Mesendoderm (in vitro differentiated cells): ENCODE data around the gene KLHL29.

Experiments used
- DNase-seq: peaks from one replicate; pipeline ENCODE4 v3.0.0; 2013
- H2AK5ac ChIP-seq: 2 replicates; pipeline ENCODE4 v1.6.1; 2013; ENCODE audit warnings: low read length, inconsistent platforms
- H2BK120ac ChIP-seq: 2 replicates; pipeline ENCODE4 v1.6.1; 2013; ENCODE audit warnings: low read depth, mild to moderate bottlenecking, low read length, moderate library complexity, mixed read lengths
- H2BK15ac ChIP-seq: replicated peaks from 2 replicates; pipeline ENCODE4 v1.6.1; 2013; ENCODE audit warnings: low read depth, mild to moderate bottlenecking, moderate library complexity
- H2BK5ac ChIP-seq: 2 replicates; pipeline ENCODE4 v1.6.1; 2013; ENCODE audit warnings: low read length, inconsistent platforms
- H3K18ac ChIP-seq: 2 replicates; pipeline ENCODE4 v1.6.1; 2013; ENCODE audit warnings: mild to moderate bottlenecking, low read length, mixed read lengths
- H3K23ac ChIP-seq: one replicate; pipeline ENCODE4 v1.6.1; 2013; ENCODE audit warnings: low read length
- H3K27ac ChIP-seq: 2 replicates; pipeline ENCODE4 v1.5.1; 2013; ENCODE audit warnings: low read depth, mild to moderate bottlenecking, inconsistent platforms, low read length, moderate library complexity
- H3K27me3 ChIP-seq: 2 replicates; pipeline ENCODE4 v1.6.1; 2013; ENCODE audit warnings: low read length, control low read depth, mild to moderate bottlenecking, inconsistent platforms; ENCODE audit not compliant: insufficient read depth, poor library complexity
- H3K36me3 ChIP-seq: 2 replicates; pipeline ENCODE4 v1.6.1; 2013; ENCODE audit warnings: low read length, inconsistent platforms; ENCODE audit not compliant: control insufficient read depth, insufficient read depth
- H3K4ac ChIP-seq: one replicate; pipeline ENCODE4 v1.6.1; 2013; ENCODE audit warnings: low read depth, mild to moderate bottlenecking, low read length, moderate library complexity
- H3K4me1 ChIP-seq: 2 replicates; pipeline ENCODE4 v1.6.1; 2013; ENCODE audit warnings: low read depth, low read length, inconsistent platforms; ENCODE audit not compliant: control insufficient read depth
- H3K4me2 ChIP-seq: 2 replicates; pipeline ENCODE4 v1.6.1; 2013; ENCODE audit warnings: low read length
- H3K4me3 ChIP-seq: 2 replicates; pipeline ENCODE4 v1.5.1; 2013; ENCODE audit warnings: mild to moderate bottlenecking, low read length
- H3K56ac ChIP-seq: one replicate; pipeline ENCODE4 v1.6.1; 2013; ENCODE audit warnings: low read length
- H3K79me1 ChIP-seq: 2 replicates; pipeline ENCODE4 v1.6.1; 2013; ENCODE audit warnings: low read length, inconsistent platforms
- H3K79me2 ChIP-seq: 2 replicates; pipeline ENCODE4 v1.6.1; 2013; ENCODE audit warnings: mild to moderate bottlenecking, low read length; ENCODE audit not compliant: control insufficient read depth, insufficient read depth
- H3K9ac ChIP-seq: 2 replicates; pipeline ENCODE4 v1.6.1; 2013; ENCODE audit warnings: low read length, inconsistent platforms
- H4K5ac ChIP-seq: one replicate; pipeline ENCODE4 v1.6.1; 2013; ENCODE audit warnings: low read length
- H4K8ac ChIP-seq: one replicate; pipeline ENCODE4 v1.6.1; 2013; ENCODE audit warnings: low read depth, mild to moderate bottlenecking, control low read depth, low read length, moderate library complexity
- WGBS: extraction: QIAGEN DNeasy Blood & Tissue Kit; methylation state at CpG from one replicate; pipeline ENCODE4 v1.1.7; 2013; ENCODE audit warnings: low lambda C conversion rate, missing lambda C conversion rate; ENCODE audit not compliant: insufficient coverage; ENCODE audit errors: extremely low coverage; 5-methylcytosine and 5-hydroxymethylcytosine counted together

The KLHL29 gene

DNA sequence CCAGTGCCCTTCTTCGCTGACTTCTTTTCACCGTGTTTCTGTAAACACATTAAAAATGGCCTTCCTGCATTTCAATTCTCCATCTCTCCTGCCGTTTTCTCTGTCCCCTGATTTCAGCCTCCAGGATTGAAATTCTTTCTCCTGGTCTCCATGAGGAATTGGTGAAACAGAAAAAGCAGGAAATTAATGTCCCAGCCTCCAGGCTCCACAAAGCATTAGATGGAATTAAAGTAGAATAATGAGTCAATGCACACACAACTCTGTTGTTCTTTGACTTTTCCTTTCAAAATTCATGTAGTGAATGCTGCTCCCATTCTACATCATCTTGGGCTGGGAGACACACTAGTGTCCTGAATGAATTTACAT lies 209.5 kb downstream of the KLHL29 start:
- H3K79me2 ChIP-seq = no peaks in the 10 kb centered on the region
- no peak overlapping the region for H3K9ac ChIP-seq
- H3K23ac ChIP-seq = no peak overlapping the region
- H4K8ac ChIP-seq = no peak overlapping the region
- H2AK5ac ChIP-seq = no peak overlapping the region
- H3K79me1 ChIP-seq = no peaks in the 10 kb centered on the region
- H3K4ac ChIP-seq = no peak overlapping the region
- no peak overlapping the region for H2BK15ac ChIP-seq
- H3K56ac ChIP-seq = no peak overlapping the region
- H3K4me2 ChIP-seq = no peak overlapping the region
- H3K27ac ChIP-seq = no peak overlapping the region
- no peak for DNase-seq
- no peaks in the 10 kb centered on the region for H3K27me3 ChIP-seq
- no peak overlapping the region for H3K18ac ChIP-seq
- H3K36me3 ChIP-seq = no peaks in the 10 kb centered on the region
- H4K5ac ChIP-seq = no peak overlapping the region
- no CpG with 5 or more reads among the region's 3 CpGs for WGBS
- no peak overlapping the region for H3K4me3 ChIP-seq
- no peak overlapping the region for H2BK120ac ChIP-seq
- no peak overlapping the region for H2BK5ac ChIP-seq
- H3K4me1 ChIP-seq = peaks cover 4% of the 10 kb centered on the region

DNA sequence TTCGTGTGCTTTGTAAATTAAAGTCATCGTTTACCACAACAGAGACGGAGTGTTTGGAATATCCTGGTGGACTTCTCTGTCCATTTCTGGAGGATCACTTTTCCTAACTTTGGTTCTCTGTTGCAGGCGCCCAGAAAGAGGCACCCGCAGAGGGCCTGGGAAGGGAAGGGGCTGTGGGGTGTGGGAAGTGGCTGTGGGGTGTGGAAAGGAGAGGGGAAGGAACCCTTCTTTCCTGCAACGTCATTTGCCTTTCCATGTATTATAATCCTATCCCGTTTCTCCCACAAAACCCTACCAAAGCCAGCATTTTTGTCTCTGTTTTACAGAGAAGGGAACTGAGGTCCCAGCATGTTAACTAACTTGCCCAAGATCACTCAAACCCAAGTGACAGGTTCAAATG lies 210.0 kb downstream of the KLHL29 start:
- Histone ChIP-seq H2AK5ac (no peak overlapping the region), H2BK120ac (no peak overlapping the region), H4K5ac (no peak overlapping the region), H3K79me1 (no peaks in the 10 kb centered on the region), H3K36me3 (no peaks in the 10 kb centered on the region), H3K4me3 (no peak overlapping the region), H3K79me2 (no peaks in the 10 kb centered on the region), H3K56ac (no peak overlapping the region), H4K8ac (no peak overlapping the region), H3K27ac (no peak overlapping the region), H3K18ac (no peak overlapping the region), H3K4ac (no peak overlapping the region), H3K4me2 (no peak overlapping the region), H3K23ac (no peak overlapping the region), H3K27me3 (no peaks in the 10 kb centered on the region), H2BK5ac (no peak overlapping the region), H3K4me1 (peaks cover 4% of the 10 kb centered on the region), H2BK15ac (no peak overlapping the region), H3K9ac (no peak overlapping the region)
- no peak for DNase-seq
- no CpG with 5 or more reads among the region's 7 CpGs for WGBS

DNA sequence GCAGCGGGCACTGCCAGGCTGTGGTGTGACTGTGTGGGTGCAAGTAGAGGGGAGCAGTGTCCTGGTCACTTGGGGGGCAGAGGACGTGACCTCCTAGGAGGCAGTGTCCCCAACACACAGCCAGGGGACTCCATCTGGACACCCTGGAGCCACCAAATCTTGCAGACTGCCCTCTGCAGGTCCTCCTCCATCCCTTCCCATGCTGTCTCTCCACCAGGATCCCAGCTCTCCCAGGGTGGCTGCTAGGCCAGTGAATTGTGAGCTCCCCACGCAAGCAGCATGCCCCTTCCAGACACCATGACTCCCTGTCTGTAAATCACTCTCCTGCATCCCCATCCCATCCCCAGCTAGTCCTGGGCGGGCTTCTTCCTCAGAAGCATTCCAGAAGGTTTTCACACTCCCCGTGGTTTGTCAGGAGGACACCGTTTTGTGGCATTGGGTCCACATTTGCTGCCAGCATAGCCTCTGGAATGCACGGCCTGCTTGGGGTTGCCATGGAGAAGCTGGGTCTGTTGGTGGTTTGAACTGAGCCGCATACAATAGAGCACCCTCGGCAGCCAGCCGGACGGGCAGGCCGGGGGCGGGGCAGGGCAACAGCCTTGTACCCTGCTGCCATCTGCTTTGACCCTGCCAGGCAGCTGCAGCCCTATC lies 210.7 kb downstream of the KLHL29 start:
- Histone ChIP-seq H3K79me1 (no peaks in the 10 kb centered on the region), H3K4me1 (peaks cover 4% of the 10 kb centered on the region), H3K56ac (peak overlapping the region; percentile 49), H2BK5ac (no peak overlapping the region), H3K79me2 (no peaks in the 10 kb centered on the region), H4K5ac (no peak overlapping the region), H3K4me2 (no peak overlapping the region), H3K4ac (no peak overlapping the region), H3K27ac (no peak overlapping the region), H2BK15ac (no peak overlapping the region), H3K23ac (no peak overlapping the region), H3K18ac (no peak overlapping the region), H4K8ac (no peak overlapping the region), H3K36me3 (no peaks in the 10 kb centered on the region), H3K27me3 (no peaks in the 10 kb centered on the region), H2AK5ac (peak overlapping the region; percentile 69), H2BK120ac (no peak overlapping the region), H3K4me3 (no peak overlapping the region), H3K9ac (no peak overlapping the region)
- no CpG with 5 or more reads among the region's 13 CpGs for WGBS
- peak; percentile 92 for DNase-seq

DNA sequence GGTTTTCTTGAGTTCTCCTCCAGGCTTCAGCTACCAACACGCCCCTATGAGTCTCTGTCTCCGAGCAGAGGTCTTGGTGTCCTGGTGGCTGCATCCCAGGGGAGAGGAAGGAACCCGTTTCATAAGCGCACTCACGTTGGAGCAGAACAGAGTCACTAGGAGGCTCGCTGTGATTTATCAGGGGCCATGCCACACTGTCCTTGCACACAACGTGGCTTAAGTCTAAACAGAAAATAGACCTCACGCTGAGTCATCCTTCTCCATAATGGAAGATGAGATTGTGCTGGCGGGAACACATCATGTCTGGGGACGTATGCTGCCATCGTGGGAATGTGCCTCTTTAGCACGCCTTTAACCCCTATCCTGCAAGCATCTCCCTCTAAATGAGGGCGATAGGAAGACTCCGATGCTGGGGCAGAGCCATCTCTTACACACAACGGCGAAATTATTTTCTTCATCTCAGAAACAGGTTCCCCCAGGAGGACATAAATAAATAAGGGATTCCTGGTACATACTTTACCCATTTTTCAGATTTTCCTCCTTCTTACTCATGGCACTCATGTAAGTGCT lies 211.4 kb downstream of the KLHL29 start:
- H2BK15ac ChIP-seq = no peak overlapping the region
- H4K8ac ChIP-seq = no peak overlapping the region
- H3K36me3 ChIP-seq = no peaks in the 10 kb centered on the region
- no peak overlapping the region for H3K56ac ChIP-seq
- H3K27ac ChIP-seq = no peak overlapping the region
- no peak overlapping the region for H2AK5ac ChIP-seq
- no peak overlapping the region for H3K4ac ChIP-seq
- no peaks in the 10 kb centered on the region for H3K27me3 ChIP-seq
- no peak for DNase-seq
- H3K79me1 ChIP-seq = no peaks in the 10 kb centered on the region
- H2BK5ac ChIP-seq = peak overlapping the region; percentile 17
- H3K18ac ChIP-seq = no peak overlapping the region
- no peak overlapping the region for H3K4me2 ChIP-seq
- H2BK120ac ChIP-seq = no peak overlapping the region
- H3K4me1 ChIP-seq = peaks cover 4% of the 10 kb centered on the region
- H3K79me2 ChIP-seq = no peaks in the 10 kb centered on the region
- no CpG with 5 or more reads among the region's 16 CpGs for WGBS
- H4K5ac ChIP-seq = no peak overlapping the region
- no peak overlapping the region for H3K23ac ChIP-seq
- H3K9ac ChIP-seq = no peak overlapping the region
- no peak overlapping the region for H3K4me3 ChIP-seq

DNA sequence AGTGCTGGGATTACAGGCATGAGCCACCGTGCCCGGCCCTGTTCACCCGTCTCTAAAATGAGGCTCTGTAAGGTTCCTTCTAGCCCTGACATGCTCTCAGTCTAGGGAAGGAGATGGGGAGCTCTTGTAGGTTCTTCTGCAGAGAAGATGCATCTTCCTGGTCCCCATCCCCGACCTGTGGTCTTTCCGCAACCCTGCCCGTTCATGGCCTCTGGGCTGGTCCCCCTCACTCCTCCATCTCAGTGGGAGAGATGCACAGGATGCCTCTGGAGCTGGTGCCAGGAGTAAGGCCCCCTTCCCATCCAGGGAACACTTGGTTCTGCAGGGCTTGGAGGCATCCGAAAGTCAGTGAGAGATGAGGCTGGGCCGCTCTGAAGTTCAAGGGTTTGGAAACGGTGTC lies 212.7 kb downstream of the KLHL29 start:
- H3K4me3 ChIP-seq = no peak overlapping the region
- no peak overlapping the region for H3K4ac ChIP-seq
- no peak overlapping the region for H2BK120ac ChIP-seq
- H3K23ac ChIP-seq = no peak overlapping the region
- H3K56ac ChIP-seq = no peak overlapping the region
- no peaks in the 10 kb centered on the region for H3K36me3 ChIP-seq
- peaks cover 4% of the 10 kb centered on the region for H3K4me1 ChIP-seq
- no peaks in the 10 kb centered on the region for H3K79me2 ChIP-seq
- no peak overlapping the region for H2BK5ac ChIP-seq
- H4K8ac ChIP-seq = no peak overlapping the region
- H3K18ac ChIP-seq = no peak overlapping the region
- H3K4me2 ChIP-seq = no peak overlapping the region
- H3K27me3 ChIP-seq = no peaks in the 10 kb centered on the region
- no peaks in the 10 kb centered on the region for H3K79me1 ChIP-seq
- WGBS = no CpG with 5 or more reads among the region's 9 CpGs
- no peak overlapping the region for H3K27ac ChIP-seq
- no peak overlapping the region for H2AK5ac ChIP-seq
- H2BK15ac ChIP-seq = no peak overlapping the region
- no peak for DNase-seq
- no peak overlapping the region for H3K9ac ChIP-seq
- H4K5ac ChIP-seq = no peak overlapping the region

DNA sequence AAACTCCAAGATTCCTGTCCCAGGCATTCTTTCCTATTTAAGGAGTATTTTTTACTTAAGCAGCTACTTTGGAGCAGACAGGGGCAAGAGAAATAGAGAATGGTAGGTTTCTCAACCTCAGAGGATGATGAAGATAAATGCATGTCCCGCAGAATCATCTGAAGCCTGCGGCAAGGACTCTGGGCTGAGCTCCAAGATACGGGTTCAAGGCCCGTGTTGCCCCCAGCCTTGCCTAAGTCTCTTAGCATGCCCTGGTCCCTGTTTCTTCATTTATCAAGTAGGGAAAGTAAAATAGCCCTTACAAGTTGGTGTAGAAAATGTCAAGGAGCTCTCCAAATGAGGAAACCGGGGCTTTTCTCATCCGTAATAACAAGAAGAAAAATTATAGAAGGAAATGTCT lies 214.0 kb downstream of the KLHL29 start:
- no peak overlapping the region for H3K9ac ChIP-seq
- H3K23ac ChIP-seq = no peak overlapping the region
- no peak overlapping the region for H4K8ac ChIP-seq
- no peak overlapping the region for H2BK15ac ChIP-seq
- H3K36me3 ChIP-seq = no peaks in the 10 kb centered on the region
- H2BK5ac ChIP-seq = no peak overlapping the region
- no peak overlapping the region for H3K4me3 ChIP-seq
- no peak overlapping the region for H3K18ac ChIP-seq
- peaks cover 4% of the 10 kb centered on the region for H3K4me1 ChIP-seq
- H4K5ac ChIP-seq = no peak overlapping the region
- H2BK120ac ChIP-seq = no peak overlapping the region
- H3K4me2 ChIP-seq = no peak overlapping the region
- no peak overlapping the region for H3K27ac ChIP-seq
- no peak overlapping the region for H2AK5ac ChIP-seq
- no peaks in the 10 kb centered on the region for H3K79me1 ChIP-seq
- H3K27me3 ChIP-seq = no peaks in the 10 kb centered on the region
- DNase-seq = no peak
- no peaks in the 10 kb centered on the region for H3K79me2 ChIP-seq
- WGBS = no CpG with 5 or more reads among the region's 6 CpGs
- no peak overlapping the region for H3K56ac ChIP-seq
- H3K4ac ChIP-seq = no peak overlapping the region
